ENCODE results near the gene IL16.

- TF ChIP-seq POLR2A (IDR thresholded peaks at IDR 0.05), result no peak
- TF ChIP-seq CTCF (IDR thresholded peaks at IDR 0.05), result no peak
Measured at GRCh38 chr15:81329446-81329845, 132.8 kb downstream of the IL16 start.
